Lung (tissue), 12 donors: ENCODE results near the gene TMEM117. TPM values are rescaled to one million over a fixed set of nuclear protein-coding genes. Genes with fewer than 3 reads are reported as not detected.
"Not testable (repeated sequence)": the region's sequence is repeated elsewhere in the genome, so short reads cannot be mapped to it uniquely, and the experiment has no call there.

Experiments used
- ATAC-seq: fragments of 200-7000 bp; cut with Tn5 transposase; one replicate; pipeline ENCODE4 v1.9.1; 2020; ENCODE audit warnings: moderate number of reproducible peaks; ENCODE audit not compliant: insufficient read depth, low FRiP score
- DNase-seq, 3 donors: peaks; one replicate each; pipeline ENCODE4 v3.0.0-alpha.2; 2013 to 2017
- H3K27ac ChIP-seq, 2 donors: one replicate each; pipeline ENCODE4 v1.5.1; 2013; ENCODE audit warnings: mild to moderate bottlenecking in 2 of 2, moderate library complexity in 2 of 2, control low read depth in 1 of 2, inconsistent platforms in 1 of 2, low read depth in 1 of 2, low read length in 1 of 2
- H3K27me3 ChIP-seq, 3 donors: one replicate each; pipeline ENCODE4 v1.5.1; 2013; ENCODE audit warnings: low read length in 2 of 3; ENCODE audit not compliant: control insufficient read depth in 3 of 3, insufficient read depth in 3 of 3
- H3K36me3 ChIP-seq, 4 donors: one replicate each; pipeline ENCODE4 v1.5.1; 2013; ENCODE audit warnings: low read length in 4 of 4, mild to moderate bottlenecking in 1 of 4, moderate library complexity in 1 of 4; ENCODE audit not compliant: control insufficient read depth in 4 of 4, insufficient read depth in 4 of 4
- H3K4me1 ChIP-seq, 5 donors: one replicate each; pipeline ENCODE4 v1.5.1; 2013; ENCODE audit warnings: low read length in 5 of 5, mild to moderate bottlenecking in 2 of 5, moderate library complexity in 1 of 5; ENCODE audit not compliant: control insufficient read depth in 5 of 5, insufficient read depth in 5 of 5
- H3K4me3 ChIP-seq: one replicate; pipeline ENCODE4 v1.5.1; 2013; ENCODE audit warnings: mild to moderate bottlenecking, control low read depth, moderate library complexity
- H3K9ac ChIP-seq, 2 donors: one replicate each; pipeline ENCODE4 v1.5.1; 2013; ENCODE audit warnings: low read length in 2 of 2, control low read depth in 1 of 2; ENCODE audit not compliant: insufficient read depth in 1 of 2
- H3K9me3 ChIP-seq, 4 donors: one replicate each; pipeline ENCODE4 v1.5.1; 2013; ENCODE audit warnings: low read length in 3 of 4, mild to moderate bottlenecking in 1 of 4, moderate library complexity in 1 of 4; ENCODE audit not compliant: control insufficient read depth in 4 of 4, insufficient read depth in 3 of 4
- WGBS, 2 donors: extraction: QIAGEN DNeasy Blood & Tissue Kit; methylation state at CpG; one replicate each; pipeline ENCODE4 v1.1.7; 2013; 5-methylcytosine and 5-hydroxymethylcytosine counted together
- polyA plus RNA-seq, 2 donors: library from polyadenylated mRNA; stranded (reverse); fragments of 200-250 nt; gene quantifications; one replicate each; pipeline ENCODE4 v1.2.1, GENCODE V29; 2013
- total RNA-seq, 2 donors: library from RNA; depleted of rRNA in 1 of 2; stranded (reverse); fragments of >200 nt in 1 of 2; gene quantifications; one replicate each; pipeline ENCODE4 v1.2.1, GENCODE V29; 2014 to 2021
- TF ChIP-seq, protein P1 (sequence below): IDR thresholded peaks from 2 replicates; pipeline ENCODE4 v1.5.1; 2012; ENCODE audit warnings: mild to moderate bottlenecking; ENCODE audit errors: control extremely low read depth, extremely low read depth
- donor health status: control.
- donor health status: control.
- donor health status: Bipolar disorder and iron deficiency.
- donor health status: healthy.
- donor health status: DM: yes; HTN: yes; CAD: no.

Gene TMEM117
- total and polyA plus RNA-seq, 4 donors = 1.2 to 6.1 (median 2.3) TPM

DNA sequence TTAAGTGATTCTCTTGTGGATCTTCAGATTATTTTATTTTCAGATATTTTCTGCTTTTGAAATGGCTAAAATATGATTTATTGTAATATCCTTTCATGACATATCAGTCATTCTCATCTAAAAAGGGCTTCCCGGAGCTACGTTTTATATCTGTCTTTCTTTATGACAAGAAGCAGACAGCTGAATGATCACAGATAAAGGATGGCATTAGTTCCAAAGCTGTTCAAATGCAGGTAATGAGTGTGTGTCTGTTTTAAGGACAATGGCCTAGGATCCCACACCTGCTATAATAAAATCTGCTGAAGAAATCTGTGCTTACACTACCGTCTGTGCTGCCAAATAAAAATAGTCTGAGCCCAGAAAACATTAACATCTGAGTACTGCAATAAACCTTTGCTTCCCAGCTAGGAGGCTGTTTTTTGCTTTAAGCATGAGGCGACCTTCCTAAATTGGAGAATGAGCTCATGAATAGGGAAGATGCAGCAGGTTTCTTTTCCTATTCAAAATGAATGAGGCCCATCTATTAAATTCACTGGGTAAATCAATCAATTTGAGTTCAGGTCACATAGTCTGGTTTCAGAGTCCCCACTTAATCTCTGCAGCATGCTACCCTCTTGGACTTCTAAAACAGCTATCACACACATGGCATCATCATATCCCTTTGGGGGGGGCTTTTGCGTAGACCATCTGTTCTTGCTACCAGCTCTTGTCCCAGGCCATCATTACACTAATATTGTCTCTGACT lies 541.7 kb downstream of the TMEM117 start:
- Histone ChIP-seq H3K27me3 (no peaks in the 10 kb centered on the region), H3K27ac (no peak overlapping the region), H3K36me3 (peaks cover 0 to 2% (median 0%) of the 10 kb centered on the region in 4 donors), H3K4me3 (no peak overlapping the region), H3K9ac (no peak overlapping the region), H3K4me1 (peaks cover 0 to 5% (median 0%) of the 10 kb centered on the region in 5 donors), H3K9me3 (no peaks in the 10 kb centered on the region)
- TF ChIP-seq, protein P1, sequence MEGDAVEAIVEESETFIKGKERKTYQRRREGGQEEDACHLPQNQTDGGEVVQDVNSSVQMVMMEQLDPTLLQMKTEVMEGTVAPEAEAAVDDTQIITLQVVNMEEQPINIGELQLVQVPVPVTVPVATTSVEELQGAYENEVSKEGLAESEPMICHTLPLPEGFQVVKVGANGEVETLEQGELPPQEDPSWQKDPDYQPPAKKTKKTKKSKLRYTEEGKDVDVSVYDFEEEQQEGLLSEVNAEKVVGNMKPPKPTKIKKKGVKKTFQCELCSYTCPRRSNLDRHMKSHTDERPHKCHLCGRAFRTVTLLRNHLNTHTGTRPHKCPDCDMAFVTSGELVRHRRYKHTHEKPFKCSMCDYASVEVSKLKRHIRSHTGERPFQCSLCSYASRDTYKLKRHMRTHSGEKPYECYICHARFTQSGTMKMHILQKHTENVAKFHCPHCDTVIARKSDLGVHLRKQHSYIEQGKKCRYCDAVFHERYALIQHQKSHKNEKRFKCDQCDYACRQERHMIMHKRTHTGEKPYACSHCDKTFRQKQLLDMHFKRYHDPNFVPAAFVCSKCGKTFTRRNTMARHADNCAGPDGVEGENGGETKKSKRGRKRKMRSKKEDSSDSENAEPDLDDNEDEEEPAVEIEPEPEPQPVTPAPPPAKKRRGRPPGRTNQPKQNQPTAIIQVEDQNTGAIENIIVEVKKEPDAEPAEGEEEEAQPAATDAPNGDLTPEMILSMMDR = no peak
- ATAC-seq (no peak), DNase-seq (no peak)
- 85 to 91% methylated on average over 5 of the region's 5 CpGs for WGBS, 2 donors

DNA sequence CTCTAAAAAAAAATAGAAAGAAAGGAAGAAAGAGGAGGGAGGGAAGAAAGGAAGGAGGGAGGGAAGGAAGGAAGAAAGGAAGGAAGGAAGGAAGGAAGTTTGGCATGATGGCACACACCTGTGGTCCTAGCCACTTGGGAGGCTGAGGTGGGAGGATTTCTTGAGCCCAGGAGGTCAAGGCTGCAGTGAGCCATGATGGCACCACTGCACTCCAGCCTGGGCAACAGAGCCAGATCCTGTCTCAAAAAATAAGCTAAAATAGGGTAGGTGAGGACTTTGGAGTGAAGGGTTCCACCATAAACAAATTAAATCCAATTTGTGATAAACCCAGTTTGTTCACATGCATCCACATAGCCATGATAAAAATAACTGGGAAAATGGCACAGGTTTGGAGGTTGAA lies 543.2 kb downstream of the TMEM117 start:
- not testable (repeated sequence) for H3K9ac ChIP-seq, H3K9me3 ChIP-seq, DNase-seq

DNA sequence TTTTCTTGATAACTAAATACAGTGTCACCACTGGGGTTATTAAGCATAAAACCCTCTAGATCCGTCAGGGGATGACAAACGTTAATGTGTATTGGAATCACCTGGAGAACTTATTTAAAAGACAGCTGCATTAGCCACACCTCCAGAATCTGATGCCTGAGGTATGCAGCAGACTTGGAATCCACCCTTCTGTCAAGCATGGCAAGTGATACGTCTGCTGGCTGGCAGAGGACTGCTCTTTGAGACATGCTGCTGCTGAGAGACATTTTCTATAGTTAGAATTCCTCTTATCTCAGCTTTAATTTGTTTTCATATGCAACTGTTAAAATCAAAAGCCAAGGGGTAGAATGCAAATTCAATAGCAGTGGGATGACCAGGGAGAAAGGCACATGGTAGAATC lies 544.0 kb downstream of the TMEM117 start:
- Histone ChIP-seq H3K27me3 (no peaks in the 10 kb centered on the region), H3K36me3 (peaks cover 0 to 2% (median 0%) of the 10 kb centered on the region in 4 donors), H3K4me1 (peaks cover 0 to 5% (median 0%) of the 10 kb centered on the region in 5 donors), H3K9me3 (no peaks in the 10 kb centered on the region), H3K4me3 (no peak overlapping the region), H3K9ac (no peak overlapping the region), H3K27ac (no peak overlapping the region)
- TF ChIP-seq, protein P1 = no peak
- WGBS, 2 donors = 70 to 76% methylated on average over 3 of the region's 3 CpGs
- ATAC-seq = no peak
- no peak for DNase-seq

More for the DNA sequence above, 543.2 kb downstream of the TMEM117 start:
- not testable (repeated sequence) for H3K36me3 ChIP-seq, H3K4me3 ChIP-seq, H3K4me1 ChIP-seq, ATAC-seq, H3K27me3 ChIP-seq, H3K27ac ChIP-seq

DNA sequence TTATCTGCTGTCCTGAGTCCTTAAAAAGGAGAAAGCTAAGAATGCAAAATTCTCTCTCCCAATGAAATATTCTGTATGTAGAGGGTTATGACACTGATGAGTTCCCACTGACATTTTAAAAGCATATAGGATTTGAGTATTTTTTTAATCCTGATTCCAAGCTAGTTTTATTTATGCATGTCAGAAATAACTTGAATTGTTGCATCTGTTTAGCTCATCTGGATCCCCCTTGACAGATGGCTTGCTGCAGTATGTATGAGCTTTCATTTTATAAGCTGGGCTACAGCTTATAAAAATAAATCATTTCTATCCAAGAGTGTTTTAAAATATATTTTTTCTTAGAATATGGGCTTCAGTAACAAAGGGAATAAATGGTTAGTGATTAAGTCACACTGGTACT lies 545.0 kb downstream of the TMEM117 start:
- no peaks in the 10 kb centered on the region for H3K9me3 ChIP-seq
- H3K9ac ChIP-seq = no peak overlapping the region
- H3K27me3 ChIP-seq = no peaks in the 10 kb centered on the region
- TF ChIP-seq, protein P1 = no peak
- H3K4me1 ChIP-seq = peaks cover 0 to 5% (median 0%) of the 10 kb centered on the region in 5 donors
- DNase-seq (no peak), ATAC-seq (no peak)
- peaks cover 0 to 2% (median 0%) of the 10 kb centered on the region in 4 donors for H3K36me3 ChIP-seq
- no peak overlapping the region for H3K4me3 ChIP-seq
- no peak overlapping the region for H3K27ac ChIP-seq
